Measurements from ENCODE around the gene TPRG1. TPM values are rescaled to one million over a fixed set of nuclear protein-coding genes. Genes with fewer than 3 reads are reported as not detected.

TPRG1 gene
- total RNA-seq, 6 experiments from 2014 or later: 8.0 to 33.6 (median 18.1) TPM

DNA sequence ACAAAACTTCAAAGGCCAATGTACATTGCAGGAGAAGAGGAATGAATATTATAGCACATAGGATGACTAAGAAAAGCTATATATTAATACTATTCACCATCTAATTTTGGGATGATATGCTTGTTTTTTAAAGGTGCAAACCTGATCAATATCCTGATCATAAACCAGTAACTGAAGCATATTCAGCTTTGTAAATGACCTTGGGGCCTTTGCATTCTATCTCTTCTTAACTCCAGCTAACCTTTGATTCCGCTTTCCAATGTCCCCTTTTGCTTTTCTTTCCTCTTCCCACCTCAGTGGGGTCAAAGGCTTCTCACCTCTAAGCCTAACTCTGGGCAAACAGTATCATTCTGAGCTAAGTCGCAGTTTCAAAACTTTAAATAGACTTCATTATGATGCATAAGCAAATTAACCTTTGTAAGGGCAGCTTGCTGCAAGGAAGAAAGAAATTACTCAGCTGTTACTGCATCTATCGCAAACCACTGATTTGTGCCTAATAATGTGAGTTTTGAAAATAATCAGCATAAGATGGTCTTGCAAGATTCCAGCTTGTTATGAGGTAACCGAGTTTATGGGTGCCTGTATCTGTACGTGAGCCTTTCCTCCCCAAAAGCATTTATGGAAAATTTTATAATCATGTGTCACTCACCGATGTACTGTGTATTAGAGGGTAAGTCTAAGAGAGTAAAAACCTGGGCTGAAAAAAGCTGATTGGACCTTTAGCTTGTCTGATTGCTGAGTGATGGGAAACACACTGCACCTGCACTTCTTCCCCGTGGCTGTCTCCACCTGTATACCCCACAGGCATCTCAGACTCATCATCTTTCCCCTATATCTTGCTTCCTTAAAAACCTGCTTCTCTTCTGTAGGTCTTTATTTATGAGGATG, 116.8 kb downstream of the TPRG1 start:
- WGBS (ENCODE audit: insufficient coverage, low coverage, low lambda C conversion rate, missing lambda C conversion rate): 73% methylated on average over 6 of the region's 7 CpGs
- H3K36me3 ChIP-seq: no peaks in the 10 kb centered on the region
- no peaks in the 10 kb centered on the region for H3K9me3 ChIP-seq
- intact Hi-C loops (cut with DNase I): no loop called here
- H3K4me3 ChIP-seq: no peak overlapping the region
- ATAC-seq (no peak), DNase-seq (no peak)
- no peaks in the 10 kb centered on the region for H3K27me3 ChIP-seq
- TF ChIP-seq POLR2A (IDR thresholded peaks at IDR 0.05): no peak
- no peak for TF ChIP-seq CTCF (IDR thresholded peaks at IDR 0.05)
- H3K27ac ChIP-seq: no peak overlapping the region
- H3K4me1 ChIP-seq: no peaks in the 10 kb centered on the region

GRCh38 chr3:189289251-189289650, 117.5 kb downstream of the TPRG1 start:
- Histone ChIP-seq H3K36me3 (no peaks in the 10 kb centered on the region), H3K9me3 (no peaks in the 10 kb centered on the region), H3K27me3 (no peaks in the 10 kb centered on the region), H3K4me1 (no peaks in the 10 kb centered on the region), H3K4me3 (no peak overlapping the region), H3K27ac (no peak overlapping the region)
- intact Hi-C loops (cut with DNase I): no loop called here
- 84% methylated on average over 2 of the region's 2 CpGs for WGBS (ENCODE audit: insufficient coverage, low coverage, low lambda C conversion rate, missing lambda C conversion rate)
- no peak for TF ChIP-seq POLR2A (IDR thresholded peaks at IDR 0.05)
- TF ChIP-seq CTCF (IDR thresholded peaks at IDR 0.05): no peak
- no peak for DNase-seq
- ATAC-seq: no peak

DNA sequence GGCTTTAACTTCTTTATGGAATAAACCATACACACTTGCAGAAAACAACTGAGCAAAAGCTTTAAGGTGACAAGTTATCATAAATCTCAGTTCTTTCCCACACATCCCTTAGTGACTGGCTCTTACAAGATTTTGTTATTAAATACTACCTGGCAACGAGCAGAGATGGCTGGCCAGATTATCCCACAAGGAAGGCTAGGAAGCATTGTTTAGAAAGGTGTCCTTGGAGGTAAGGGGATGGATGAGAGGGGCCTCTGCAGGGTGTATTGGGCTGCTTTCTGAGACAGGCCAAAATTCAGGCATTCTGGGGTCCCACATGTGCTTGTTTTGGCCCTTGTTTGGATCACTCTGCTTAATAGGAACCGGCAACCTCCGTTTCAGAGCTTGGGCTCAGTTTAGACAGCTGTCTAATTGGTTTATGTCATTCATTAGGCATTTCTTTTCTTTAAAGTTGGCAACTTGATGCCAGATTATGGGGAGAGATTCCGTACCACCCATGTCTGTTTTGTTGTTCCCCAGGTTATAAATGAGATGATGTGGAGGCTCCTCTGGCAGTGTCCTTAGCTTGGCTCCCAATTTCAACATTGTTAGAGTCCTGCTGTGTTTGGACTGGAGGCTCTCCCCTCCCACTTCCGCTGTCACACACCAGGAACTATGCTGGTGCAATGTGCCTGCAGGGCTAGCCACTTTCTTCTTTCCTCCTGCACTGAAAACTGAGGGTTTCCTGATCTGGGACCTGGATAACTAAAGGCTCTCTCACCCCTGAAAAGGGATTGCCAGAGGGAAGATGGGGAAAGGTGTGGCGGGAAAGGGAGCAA, 121.1 kb downstream of the TPRG1 start:
- no peak for ATAC-seq
- TF ChIP-seq POLR2A (IDR thresholded peaks at IDR 0.05): no peak
- Histone ChIP-seq H3K9me3 (no peaks in the 10 kb centered on the region), H3K27ac (no peak overlapping the region), H3K36me3 (no peaks in the 10 kb centered on the region), H3K4me3 (no peak overlapping the region), H3K27me3 (no peaks in the 10 kb centered on the region), H3K4me1 (no peaks in the 10 kb centered on the region)
- intact Hi-C loops (cut with DNase I): no loop called here
- DNase-seq: no peak
- 93% methylated on average over 4 of the region's 6 CpGs for WGBS (ENCODE audit: insufficient coverage, low coverage, low lambda C conversion rate, missing lambda C conversion rate)

DNA sequence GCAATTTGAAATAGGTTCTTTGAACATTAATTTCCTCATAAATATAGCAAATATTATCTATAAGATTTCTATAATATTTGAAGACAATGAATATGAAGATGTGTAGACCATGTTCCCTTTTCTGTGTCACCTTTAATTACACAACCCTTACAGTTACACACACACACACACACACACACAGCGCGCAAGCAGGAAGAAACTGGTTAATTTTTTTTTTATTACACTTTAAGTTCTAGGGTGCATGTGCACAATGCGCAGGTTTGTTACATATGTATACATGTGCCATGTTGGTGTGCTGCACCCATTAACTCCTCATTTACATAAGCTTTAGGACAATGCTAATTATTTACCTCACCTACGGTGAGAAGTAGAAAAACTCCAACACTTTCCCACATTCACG, 122.9 kb downstream of the TPRG1 start:
- no peak for ATAC-seq
- no peaks in the 10 kb centered on the region for H3K36me3 ChIP-seq
- no peaks in the 10 kb centered on the region for H3K27me3 ChIP-seq
- no peak overlapping the region for H3K4me3 ChIP-seq
- no peak for DNase-seq
- no peaks in the 10 kb centered on the region for H3K9me3 ChIP-seq
- no peak for TF ChIP-seq POLR2A (IDR thresholded peaks at IDR 0.05)
- H3K4me1 ChIP-seq: no peaks in the 10 kb centered on the region
- intact Hi-C loops (cut with DNase I): no loop called here
- WGBS (ENCODE audit: insufficient coverage, low coverage, low lambda C conversion rate, missing lambda C conversion rate): 87% methylated on average over 5 of the region's 5 CpGs
- H3K27ac ChIP-seq: no peak overlapping the region

GRCh38 chr3:189295089-189295488, 123.3 kb downstream of the TPRG1 start:
- WGBS (ENCODE audit: insufficient coverage, low coverage, low lambda C conversion rate, missing lambda C conversion rate): 92% methylated on average over 3 of the region's 3 CpGs
- no peaks in the 10 kb centered on the region for H3K4me1 ChIP-seq
- no peak overlapping the region for H3K4me3 ChIP-seq
- no peaks in the 10 kb centered on the region for H3K9me3 ChIP-seq
- ATAC-seq (no peak), DNase-seq (no peak)
- TF ChIP-seq POLR2A (IDR thresholded peaks at IDR 0.05) (no peak), CTCF (IDR thresholded peaks at IDR 0.05) (no peak)
- intact Hi-C loops (cut with DNase I): no loop called here
- no peaks in the 10 kb centered on the region for H3K36me3 ChIP-seq
- no peaks in the 10 kb centered on the region for H3K27me3 ChIP-seq
- no peak overlapping the region for H3K27ac ChIP-seq

All from right lobe of liver (tissue), 6 donors.